HG03575 (cell line): Measurements from ENCODE around the gene HIGD2A.

ENCODE experiments used
- ATAC-seq: cut with Tn5 transposase; IDR thresholded peaks from one replicate; pipeline ENCODE4 v1.9.1; 2021; ENCODE audit not compliant: unreplicated experiment, insufficient number of reproducible peaks, low FRiP score; ENCODE audit errors: extremely low read depth

The HIGD2A gene

DNA sequence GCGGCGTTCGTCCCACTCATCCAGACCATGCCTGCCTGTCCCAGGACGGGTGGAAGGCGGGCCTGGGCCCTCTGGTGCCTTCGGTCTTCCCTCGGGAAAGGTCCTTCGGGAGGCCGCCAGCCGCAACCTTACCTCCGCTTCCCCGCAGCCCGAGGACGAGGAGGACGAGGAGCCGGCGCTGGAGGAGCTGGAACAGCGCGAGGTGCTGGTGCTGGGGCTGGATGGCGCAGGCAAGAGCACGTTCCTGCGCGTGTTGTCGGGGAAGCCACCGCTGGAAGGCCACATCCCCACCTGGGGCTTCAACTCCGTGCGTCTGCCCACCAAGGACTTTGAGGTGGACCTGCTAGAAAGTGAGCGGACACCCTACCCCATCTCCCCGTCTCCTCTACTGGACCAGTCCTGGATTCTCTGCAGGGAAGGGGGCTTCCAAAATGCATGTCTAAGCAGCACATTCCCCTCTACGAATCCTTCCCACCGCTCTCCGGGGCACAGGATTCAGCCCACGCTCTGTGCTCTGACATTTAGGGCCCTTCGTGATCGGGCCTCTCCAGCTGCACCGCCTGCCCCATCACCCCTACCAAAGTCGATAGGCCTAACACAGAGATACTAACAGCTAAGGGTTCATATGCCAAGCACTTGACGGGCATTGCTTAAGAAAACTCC is 22.2 kb upstream of the HIGD2A start:
- ATAC-seq = no peak

DNA sequence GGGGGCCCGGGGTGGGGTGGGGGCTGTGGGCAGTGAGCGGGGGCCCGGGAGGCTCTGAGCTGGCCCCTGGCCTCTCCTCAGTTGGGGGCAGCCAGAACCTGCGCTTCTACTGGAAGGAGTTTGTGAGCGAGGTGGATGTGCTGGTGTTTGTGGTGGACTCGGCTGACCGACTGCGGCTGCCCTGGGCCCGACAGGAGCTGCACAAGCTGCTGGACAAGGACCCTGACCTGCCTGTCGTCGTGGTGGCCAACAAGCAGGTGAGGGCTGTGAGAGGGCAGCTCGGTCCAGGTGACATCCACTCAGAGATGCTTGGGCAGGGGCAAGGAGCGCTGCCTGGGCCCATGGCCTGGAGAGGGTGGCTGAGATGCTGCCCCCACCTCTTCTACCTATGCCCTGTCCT is 19.8 kb upstream of the HIGD2A start:
- ATAC-seq = no peak

DNA sequence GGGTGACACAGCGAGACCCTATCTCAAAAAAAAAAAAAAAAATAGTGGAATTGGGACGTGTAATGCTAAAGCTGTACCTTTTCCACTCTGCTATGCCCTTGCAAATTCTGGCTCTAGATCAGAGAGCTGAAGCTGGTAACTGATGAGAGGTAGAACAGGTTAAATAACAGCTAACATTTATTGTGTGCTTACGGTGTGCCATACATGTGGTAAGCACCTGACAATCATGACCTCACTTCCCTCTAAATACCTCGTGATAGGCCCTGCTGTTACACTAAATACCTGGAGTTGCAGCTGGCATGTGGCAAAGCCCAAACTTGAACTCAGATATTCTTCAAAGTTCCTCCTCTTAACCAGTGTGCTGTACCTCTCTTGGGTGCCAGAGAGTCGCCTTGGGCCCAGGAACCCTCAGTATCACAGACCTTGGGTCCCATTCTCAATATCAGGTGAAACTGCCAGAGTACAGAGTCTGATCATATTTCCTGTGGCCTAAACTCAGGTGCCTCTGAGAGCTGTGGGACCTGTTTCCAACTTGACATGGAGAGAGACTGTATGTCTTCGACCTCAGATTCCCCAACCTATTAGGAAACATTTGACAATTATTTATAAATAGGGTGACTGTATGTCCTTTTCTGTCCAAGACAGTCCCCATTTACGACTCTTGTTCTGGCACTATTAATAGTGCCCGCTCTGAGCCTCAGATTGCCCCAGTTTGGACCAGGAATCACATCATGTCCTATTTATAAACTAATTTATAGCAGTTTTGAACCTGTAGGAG is 18.4 kb upstream of the HIGD2A start:
- no peak for ATAC-seq

DNA sequence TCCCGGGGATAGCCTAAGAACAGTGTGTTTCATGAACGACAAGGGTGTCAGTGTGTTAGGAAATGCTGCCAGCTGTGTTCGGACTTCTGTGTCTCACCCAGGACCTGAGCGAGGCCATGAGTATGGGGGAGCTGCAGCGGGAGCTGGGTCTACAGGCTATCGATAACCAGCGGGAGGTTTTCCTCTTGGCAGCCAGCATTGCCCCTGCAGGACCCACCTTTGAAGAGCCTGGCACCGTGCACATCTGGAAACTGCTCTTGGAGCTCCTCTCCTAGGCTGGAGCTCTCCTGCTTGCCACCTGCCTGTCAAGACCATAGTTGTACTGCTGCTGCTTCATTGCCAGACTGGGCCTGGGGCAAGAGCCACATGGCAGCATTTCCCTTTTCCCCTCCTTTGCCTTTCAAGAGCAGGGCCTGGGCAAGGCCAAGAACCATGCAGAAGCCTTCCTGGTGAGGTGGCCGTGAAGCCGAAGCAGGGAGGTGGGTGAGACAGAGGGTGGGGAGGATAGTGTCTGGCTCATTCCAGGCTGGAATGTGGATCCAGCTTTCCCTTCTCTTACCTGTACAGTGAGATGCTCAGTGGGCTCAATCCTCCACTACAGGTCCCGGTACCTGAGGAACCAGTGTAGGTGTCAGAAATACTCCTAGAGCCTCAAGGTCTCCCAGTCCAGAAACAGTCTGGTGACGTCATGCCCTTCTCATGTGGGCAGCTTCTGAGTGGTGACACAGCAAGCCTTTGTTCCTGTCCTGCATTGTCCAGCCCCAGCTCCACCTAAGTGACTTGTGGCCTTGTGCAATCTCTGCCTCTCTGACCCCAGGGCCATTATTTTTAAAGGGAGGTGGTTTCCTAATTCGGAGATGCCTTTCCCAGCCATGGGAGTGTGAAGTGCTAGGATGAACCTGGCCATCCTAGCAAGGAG is 16.7 kb upstream of the HIGD2A start:
- ATAC-seq = no peak

DNA sequence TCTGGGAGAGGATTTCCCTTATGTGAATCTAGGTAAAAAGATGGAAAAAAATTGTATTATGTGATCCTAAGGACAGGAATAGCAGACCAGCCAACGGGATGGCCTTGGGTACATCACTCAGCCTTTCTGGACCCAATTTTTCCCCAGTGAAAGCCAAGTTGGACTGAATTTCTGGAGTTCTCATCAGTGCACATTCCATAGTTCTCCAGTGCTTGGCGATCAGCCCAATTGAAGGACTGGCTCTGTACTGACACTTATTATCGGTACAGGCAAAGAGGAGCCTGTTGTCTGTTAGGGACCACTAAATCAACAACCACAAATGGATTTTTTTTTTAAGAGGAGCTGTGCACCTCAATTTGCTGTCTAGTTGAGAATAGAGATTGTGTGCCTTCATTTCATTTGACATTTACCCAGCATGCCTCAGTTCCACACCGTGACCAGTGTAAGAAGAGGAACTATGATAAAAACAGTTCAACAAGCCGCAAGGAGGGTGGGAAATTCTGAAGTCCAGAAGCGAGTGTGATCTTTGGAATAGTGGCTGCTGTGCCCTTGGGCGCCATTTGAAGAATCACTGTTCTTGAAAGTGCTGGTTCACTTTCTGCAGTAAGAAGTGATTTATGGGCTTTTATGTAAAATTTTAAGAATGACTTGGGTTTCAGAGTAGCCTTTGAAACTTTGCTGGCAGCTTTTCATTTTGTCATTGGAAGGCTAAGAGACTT is 15.3 kb upstream of the HIGD2A start:
- no peak for ATAC-seq

DNA sequence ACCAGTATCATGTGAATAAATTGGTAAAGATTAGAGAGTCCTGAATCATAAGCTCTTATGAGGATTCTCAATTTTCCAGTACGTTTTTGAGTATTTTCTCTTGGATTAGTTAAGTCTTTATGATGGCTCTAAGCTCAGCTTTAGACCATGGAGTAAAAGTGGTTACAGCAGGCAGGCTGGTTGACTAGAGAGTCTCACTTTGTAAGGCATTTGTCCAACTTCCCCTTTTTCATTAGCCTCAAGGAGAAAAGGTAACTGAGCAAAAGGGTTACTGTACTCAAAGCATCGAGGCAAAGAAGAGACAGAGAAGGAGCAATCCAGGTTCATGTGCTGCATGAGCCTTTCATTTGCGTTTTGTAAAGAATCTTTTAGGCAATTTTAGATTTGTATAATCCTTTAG is 8.7 kb upstream of the HIGD2A start:
- ATAC-seq = no peak

DNA sequence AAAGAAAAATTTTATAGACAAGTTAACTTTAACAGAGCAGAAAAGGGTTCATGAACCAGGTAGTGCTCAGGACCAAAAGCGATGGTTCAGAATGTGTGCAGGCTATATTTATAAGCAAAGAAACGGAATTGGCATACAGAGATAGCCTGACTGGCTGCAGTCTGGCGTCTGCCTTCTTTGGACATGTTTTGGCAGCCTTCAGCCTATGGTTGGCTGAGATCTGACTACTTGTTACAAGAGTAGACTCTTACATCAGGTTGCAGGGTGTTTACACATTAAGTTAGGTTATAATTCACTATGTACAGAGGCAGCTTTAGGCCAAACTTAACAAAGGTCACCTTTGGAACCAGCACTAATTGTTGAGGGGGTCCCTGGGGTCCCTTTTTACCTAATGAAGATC is 7.1 kb upstream of the HIGD2A start:
- no peak for ATAC-seq

DNA sequence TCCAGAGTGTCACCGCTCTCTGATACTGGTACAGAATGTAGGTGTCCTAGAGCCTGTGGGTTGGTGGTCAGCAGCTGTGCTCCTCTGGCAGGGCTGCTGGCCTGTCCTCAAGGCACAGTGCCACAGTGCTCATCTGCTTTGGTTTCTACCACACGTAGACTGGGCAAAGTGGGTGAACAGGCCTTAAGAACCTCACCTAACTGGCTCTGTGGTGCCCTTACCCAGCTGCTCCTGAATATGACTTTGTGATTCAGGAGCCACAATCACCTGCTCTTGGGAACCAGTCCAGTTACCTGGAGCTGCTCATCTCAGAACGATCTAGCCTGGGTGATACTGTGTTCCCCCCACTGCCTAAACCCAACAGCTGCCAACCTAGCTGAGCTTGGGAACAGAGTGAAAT is 6.6 kb upstream of the HIGD2A start:
- ATAC-seq = no peak

DNA sequence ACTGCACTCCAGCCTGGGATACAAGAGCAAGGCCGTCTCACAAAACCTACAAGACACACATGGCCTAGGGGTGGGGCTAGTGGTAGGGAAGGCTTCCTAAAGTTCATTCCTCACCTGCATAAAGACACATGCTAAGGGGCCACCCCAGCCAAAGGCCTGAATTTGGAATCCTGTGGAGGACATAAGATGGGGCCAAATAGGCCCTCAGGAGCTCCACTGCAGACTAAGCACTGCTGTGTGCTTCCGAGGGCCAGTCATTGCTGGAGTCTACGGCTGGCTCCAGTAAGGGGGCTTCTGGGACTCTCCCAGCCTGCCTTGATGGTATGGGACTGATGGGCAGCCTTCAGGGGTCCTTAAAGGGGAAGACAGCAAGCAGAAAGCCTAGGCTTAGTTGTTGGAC is 5.8 kb upstream of the HIGD2A start:
- ATAC-seq = no peak

DNA sequence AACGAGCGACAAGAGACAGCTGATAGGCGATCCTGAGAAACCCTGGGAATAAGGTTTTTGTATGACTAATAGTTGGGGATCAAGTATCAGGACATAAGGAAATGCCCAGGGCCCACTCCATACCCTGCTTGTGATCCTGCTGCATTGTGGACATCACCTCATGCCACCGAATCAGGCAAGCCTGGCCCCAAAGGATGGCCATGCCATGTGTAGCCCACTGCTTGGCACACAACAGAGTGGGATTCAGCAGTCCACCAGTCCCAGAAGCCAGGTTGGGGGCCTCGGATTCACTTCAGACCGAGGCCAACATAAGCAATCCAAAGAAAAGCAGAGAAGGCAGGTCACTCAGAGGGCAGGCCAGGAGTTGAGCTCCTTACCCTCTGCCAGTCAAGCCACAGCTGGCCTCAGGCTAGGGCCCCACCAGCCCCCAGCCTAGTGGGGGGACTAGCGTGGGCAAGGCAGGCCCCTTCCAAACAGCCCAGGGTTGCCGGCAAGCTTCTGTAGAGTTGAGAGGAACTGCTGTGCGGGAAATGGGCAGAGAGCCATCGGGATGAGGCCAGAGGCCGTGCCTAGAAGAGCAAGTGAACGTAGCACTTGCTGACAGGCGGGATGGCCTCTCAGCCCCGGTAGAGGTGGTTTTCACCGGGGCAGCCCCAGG is 5.2 kb upstream of the HIGD2A start:
- no peak for ATAC-seq

DNA sequence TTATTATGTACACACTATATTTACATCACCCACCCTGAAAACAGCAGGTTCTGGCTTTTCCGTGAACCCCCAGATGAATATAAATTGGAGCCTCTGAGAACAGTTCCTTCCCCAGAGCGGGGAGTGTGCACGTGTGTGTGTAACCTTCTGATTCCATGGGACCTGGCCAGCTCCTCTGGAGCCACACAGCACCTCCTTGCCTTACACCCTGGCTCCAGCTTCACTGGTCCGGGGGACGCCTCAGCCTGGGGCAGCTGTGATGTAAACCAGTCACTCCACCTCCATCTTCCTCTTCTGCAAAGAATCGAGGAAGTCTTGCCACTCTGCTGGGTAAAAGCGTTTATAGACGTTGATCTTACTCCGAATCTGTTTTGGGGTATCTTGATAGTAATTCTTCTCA is 4.6 kb upstream of the HIGD2A start:
- no peak for ATAC-seq

DNA sequence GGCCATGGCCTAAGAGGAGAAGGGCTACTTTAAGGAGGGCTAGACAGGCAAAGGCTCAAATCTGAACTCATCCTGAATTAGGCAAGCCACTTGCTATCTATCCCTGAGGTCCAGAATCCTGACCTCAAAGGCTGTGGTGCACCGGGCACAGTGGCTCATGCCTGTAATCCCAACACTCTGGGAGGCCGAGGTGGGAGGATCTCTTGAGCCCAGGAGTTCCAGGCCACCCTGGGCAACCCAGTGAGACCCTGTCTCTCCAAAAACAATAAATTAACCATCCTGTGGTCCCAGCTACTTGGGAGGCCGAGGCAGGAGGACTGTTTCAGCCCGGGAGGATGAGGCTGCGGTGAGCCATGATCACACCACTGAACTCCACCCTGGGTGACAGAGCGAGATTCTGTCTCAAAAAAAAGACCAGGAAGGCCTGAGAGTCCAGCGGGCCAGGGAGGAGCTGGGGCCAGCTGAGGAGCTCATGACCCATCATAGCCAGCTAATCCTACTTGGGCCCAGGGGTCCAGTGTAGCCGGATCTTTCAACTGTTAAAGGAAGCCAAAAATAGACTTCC is 4.1 kb upstream of the HIGD2A start:
- no peak for ATAC-seq

DNA sequence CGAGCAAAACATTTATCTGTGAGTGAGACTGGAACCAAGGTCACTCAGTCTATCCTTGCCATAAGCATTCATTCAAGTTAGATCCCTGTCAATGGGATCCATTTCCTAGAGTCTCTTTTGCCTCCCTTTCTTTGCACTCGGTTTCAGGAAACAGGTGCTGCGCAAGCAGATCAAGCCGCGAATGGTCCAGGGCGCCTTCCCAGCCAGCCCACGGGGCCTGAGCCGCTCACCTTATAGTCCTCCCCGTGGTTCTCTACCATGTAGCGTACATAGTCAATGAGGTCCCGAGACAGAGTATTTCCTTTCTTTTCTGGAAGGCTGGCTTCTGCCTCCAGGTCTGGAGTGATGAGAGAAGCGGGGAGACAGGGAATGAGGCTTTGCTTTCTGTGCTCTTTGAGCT is 3.6 kb upstream of the HIGD2A start:
- no peak for ATAC-seq

DNA sequence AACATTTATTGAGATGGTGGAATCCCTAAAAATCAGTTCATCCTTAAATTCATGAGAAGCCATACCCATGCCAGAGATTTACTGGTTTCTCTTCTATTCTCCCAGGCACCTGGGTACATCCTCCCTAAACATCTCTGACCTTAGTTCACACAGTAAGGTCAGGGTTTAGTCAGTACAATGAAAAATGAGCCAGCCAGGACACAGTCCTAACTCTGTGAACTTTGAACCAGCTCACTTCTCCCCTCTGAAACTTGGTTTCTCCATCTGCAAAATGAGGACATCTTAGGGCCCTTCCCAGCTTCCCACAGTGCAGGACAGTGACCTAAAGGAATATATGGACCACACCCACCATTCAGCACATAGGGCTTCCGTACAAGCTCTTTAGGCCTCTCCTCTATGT is 2.1 kb upstream of the HIGD2A start:
- no peak for ATAC-seq

DNA sequence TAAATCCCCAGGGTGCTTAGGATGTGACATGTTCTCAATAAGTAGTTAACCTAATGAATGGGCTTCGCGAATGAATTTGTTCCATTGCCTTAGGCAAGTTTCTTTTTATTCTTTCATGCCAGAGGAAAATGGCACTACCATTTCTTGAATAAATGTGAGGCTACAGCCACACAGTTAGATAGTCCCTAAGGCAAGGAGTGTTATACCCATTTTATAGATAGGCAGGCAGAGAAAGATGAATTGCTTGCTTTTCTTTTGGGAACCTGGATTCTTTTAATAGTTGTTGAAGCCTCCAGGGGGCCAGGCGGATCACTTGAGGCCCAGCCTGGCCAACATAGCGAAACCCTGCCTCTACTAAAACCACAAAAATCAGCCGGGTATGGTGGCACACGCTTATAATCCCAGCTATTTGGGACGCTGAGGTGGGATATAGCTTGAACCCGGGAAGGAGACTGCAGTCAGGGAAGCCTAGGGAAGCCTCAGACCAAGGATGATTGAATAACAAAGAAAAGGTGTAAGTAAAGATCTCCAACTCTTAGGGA is 1.1 kb upstream of the HIGD2A start:
- ATAC-seq = no peak

DNA sequence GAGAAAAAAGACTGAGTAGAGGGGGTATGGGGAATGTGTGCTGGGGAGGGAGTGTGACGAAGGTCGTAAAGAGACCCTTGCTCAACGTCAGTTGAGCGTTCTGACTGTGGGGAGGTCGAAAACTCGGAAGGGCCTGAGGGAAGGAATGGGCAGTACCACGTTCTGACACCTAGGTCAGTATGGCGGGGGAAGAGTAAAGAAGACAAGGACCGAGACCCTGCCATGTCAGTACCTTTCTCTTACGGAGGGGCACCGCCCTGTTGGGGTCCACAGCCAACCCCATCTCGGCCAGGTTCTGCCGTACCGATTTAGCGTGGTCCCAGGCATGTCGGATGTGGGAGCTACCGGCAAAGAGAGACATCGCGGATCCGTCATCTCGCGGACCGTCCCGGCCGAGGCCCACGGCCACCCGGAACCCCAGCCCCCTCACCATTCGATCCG is 528 bp upstream of the HIGD2A start:
- ATAC-seq = no peak

DNA sequence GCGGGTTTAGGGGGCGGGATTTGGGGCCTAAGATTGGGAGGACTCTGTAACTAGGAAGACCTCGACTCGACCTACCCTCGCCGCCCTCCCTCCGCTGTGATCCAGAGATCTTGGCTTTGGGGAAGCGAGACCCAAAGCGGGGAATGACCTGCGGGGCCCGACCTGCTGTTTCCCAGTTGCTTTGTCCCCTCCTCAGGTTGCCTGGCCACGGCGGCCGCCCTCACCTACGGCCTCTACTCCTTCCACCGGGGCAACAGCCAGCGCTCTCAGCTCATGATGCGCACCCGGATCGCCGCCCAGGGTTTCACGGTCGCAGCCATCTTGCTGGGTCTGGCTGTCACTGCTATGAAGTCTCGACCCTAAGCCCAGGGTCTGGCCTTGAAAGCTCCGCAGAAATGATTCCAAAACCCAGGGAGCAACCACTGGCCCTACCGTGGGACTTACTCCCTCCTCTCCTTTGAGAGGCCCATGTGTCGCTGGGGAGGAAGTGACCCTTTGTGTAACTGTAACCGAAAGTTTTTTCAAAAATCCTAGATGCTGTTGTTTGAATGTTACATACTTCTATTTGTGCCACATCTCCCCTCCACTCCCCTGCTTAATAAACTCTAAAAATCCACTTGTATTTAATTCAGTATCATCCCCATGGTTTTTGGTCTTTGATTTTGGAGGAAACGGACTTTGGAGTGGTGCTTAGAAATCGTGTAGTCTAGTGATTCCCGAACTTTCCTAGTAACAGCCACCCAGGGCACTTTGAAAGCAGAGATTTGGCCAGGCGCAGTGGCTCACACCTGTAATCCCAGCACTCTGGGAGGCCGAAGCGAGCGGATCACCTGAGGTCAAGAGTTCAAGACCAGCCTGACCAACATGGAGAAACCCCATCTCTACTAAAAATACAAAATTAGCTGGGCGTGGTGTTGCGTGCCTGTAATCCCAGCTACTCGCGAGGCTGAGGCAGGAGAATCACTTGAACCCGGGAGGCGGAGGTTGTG is 878 bp downstream of the HIGD2A start:
- peak; percentile 8 for ATAC-seq
